Mesothelial cell of epicardium (in vitro differentiated cells): Measurements from ENCODE around the gene COL4A2. TPM values are rescaled to one million over a fixed set of nuclear protein-coding genes. Genes with fewer than 3 reads are reported as not detected.

Experiments used
- DNase-seq, 2 experiments: peaks; one replicate each; pipeline ENCODE4 v3.0.0; 2021; ENCODE audit warnings: low spot score in 2 of 2; ENCODE audit not compliant: unreplicated experiment in 2 of 2
- H3K27ac Mint-ChIP-seq: 2 replicates; pipeline ENCODE4 v1.8.0; 2021; ENCODE audit warnings: mixed read lengths
- H3K27me3 Mint-ChIP-seq: 2 replicates; pipeline ENCODE4 v1.8.0; 2021; ENCODE audit warnings: low read depth, mixed read lengths
- H3K36me3 Mint-ChIP-seq: 2 replicates; pipeline ENCODE4 v1.8.0; 2021; ENCODE audit warnings: mixed read lengths
- H3K4me1 Mint-ChIP-seq: 2 replicates; pipeline ENCODE4 v1.8.0; 2021; ENCODE audit warnings: mixed read lengths
- H3K4me3 Mint-ChIP-seq: 2 replicates; pipeline ENCODE4 v1.8.0; 2021; ENCODE audit warnings: mild to moderate bottlenecking, moderate library complexity, mixed read lengths
- H3K9me3 Mint-ChIP-seq: 2 replicates; pipeline ENCODE4 v1.8.0; 2021; ENCODE audit warnings: mixed read lengths
- CTCF ChIP-seq: fragments of 200-600 bp; sonication (generic); IDR thresholded peaks from one replicate; pipeline ENCODE4 v1.5.0; 2021; ENCODE audit warnings: antibody characterized with exemption; ENCODE audit not compliant: unreplicated experiment
- total RNA-seq: library from RNA; stranded (reverse); gene quantifications from 3 replicates; pipeline ENCODE4 v1.2.1, GENCODE V29; 2021

Gene COL4A2
- total RNA-seq, 1 donor from 2014 or later = 469 TPM

- H3K4me3 Mint-ChIP-seq = no peak overlapping the region
- no peaks in the 10 kb centered on the region for H3K27me3 Mint-ChIP-seq
- TF ChIP-seq CTCF = no peak
- no peaks in the 10 kb centered on the region for H3K4me1 Mint-ChIP-seq
- H3K27ac Mint-ChIP-seq = no peak overlapping the region
- H3K36me3 Mint-ChIP-seq = peaks cover 29% of the 10 kb centered on the region
- no peaks in the 10 kb centered on the region for H3K9me3 Mint-ChIP-seq
- no peak for DNase-seq
Measured at GRCh38 chr13:110477706-110478245, 170.7 kb downstream of the COL4A2 start.

GRCh38 chr13:110478405-110479214, 171.5 kb downstream of the COL4A2 start:
- Mint-ChIP-seq H3K27ac (peak overlapping the region; percentile 2), H3K4me1 (no peaks in the 10 kb centered on the region), H3K4me3 (no peak overlapping the region), H3K36me3 (peaks cover 32% of the 10 kb centered on the region), H3K27me3 (no peaks in the 10 kb centered on the region), H3K9me3 (no peaks in the 10 kb centered on the region)
- no peak for TF ChIP-seq CTCF
- no peak for DNase-seq

GRCh38 chr13:110479215-110479545, 172.1 kb downstream of the COL4A2 start:
- Mint-ChIP-seq H3K36me3 (peaks cover 28% of the 10 kb centered on the region), H3K4me3 (no peak overlapping the region), H3K4me1 (no peaks in the 10 kb centered on the region), H3K27ac (no peak overlapping the region), H3K9me3 (no peaks in the 10 kb centered on the region), H3K27me3 (no peaks in the 10 kb centered on the region)
- no peak for DNase-seq
- TF ChIP-seq CTCF = no peak

GRCh38 chr13:110479648-110480047, 172.6 kb downstream of the COL4A2 start:
- no peak overlapping the region for H3K27ac Mint-ChIP-seq
- DNase-seq = no peak
- no peak overlapping the region for H3K4me3 Mint-ChIP-seq
- peaks cover 28% of the 10 kb centered on the region for H3K36me3 Mint-ChIP-seq
- H3K9me3 Mint-ChIP-seq = no peaks in the 10 kb centered on the region
- H3K27me3 Mint-ChIP-seq = no peaks in the 10 kb centered on the region
- no peak for TF ChIP-seq CTCF
- no peaks in the 10 kb centered on the region for H3K4me1 Mint-ChIP-seq

GRCh38 chr13:110480161-110480560, 173.1 kb downstream of the COL4A2 start:
- H3K27me3 Mint-ChIP-seq = no peaks in the 10 kb centered on the region
- H3K4me3 Mint-ChIP-seq = no peak overlapping the region
- no peak overlapping the region for H3K27ac Mint-ChIP-seq

More at GRCh38 chr13:110480161-110480560, 173.1 kb downstream of the COL4A2 start:
- no peak for DNase-seq
- no peaks in the 10 kb centered on the region for H3K4me1 Mint-ChIP-seq
- H3K36me3 Mint-ChIP-seq = peaks cover 23% of the 10 kb centered on the region
- TF ChIP-seq CTCF = no peak
- H3K9me3 Mint-ChIP-seq = no peaks in the 10 kb centered on the region
